SK-N-SH treated with all-trans-retinoic acid at 6 μM for 48 hours (cell line): Measurements from ENCODE around the gene SLC4A4.

Experiments
- BACH2 ChIP-seq: fragments of 250-450 bp; sonication (Bioruptor Pico); IDR thresholded peaks from 2 replicates; pipeline ENCODE4 v1.9.0; 2021; ENCODE audit warnings: mild to moderate bottlenecking, borderline replicate concordance
- ESRRG ChIP-seq: fragments of 250-450 bp; sonication (Bioruptor Pico); IDR thresholded peaks from 2 replicates; pipeline ENCODE4 v1.6.1; 2021; ENCODE audit warnings: mild to moderate bottlenecking
- GLIS3 ChIP-seq: fragments of 250-450 bp; sonication (Bioruptor Pico); IDR thresholded peaks from 2 replicates; pipeline ENCODE4 v1.5.0; 2020; ENCODE audit warnings: mild to moderate bottlenecking, moderate library complexity
- TOX ChIP-seq: fragments of 250-450 bp; sonication (Bioruptor Pico); IDR thresholded peaks from 2 replicates; pipeline ENCODE4 v1.8.0; 2021; ENCODE audit warnings: mild to moderate bottlenecking, moderate library complexity, borderline replicate concordance
- ZNF565 ChIP-seq: fragments of 450-650 bp; formaldehyde crosslinking; conservative IDR thresholded peaks from 2 replicates; pipeline ENCODE4 v1.5.0; 2020; ENCODE audit warnings: low read depth, mild to moderate bottlenecking, moderate library complexity
- ZNF8 ChIP-seq: fragments of 450-650 bp; formaldehyde crosslinking; IDR thresholded peaks from 2 replicates; pipeline ENCODE4 v1.5.0; 2020; ENCODE audit warnings: mild to moderate bottlenecking, moderate library complexity
- TF ChIP-seq, protein P1 (sequence below): fragments of 250-450 bp; sonication (Bioruptor Pico); IDR thresholded peaks from 2 replicates; pipeline ENCODE4 v1.5.1; 2021; ENCODE audit warnings: mild to moderate bottlenecking, moderate library complexity
- TF ChIP-seq, protein P2 (sequence below): fragments of 250-450 bp; sonication (Bioruptor Pico); IDR thresholded peaks from 2 replicates; pipeline ENCODE4 v1.5.1; 2020; ENCODE audit warnings: low read depth, mild to moderate bottlenecking, moderate library complexity

DNA sequence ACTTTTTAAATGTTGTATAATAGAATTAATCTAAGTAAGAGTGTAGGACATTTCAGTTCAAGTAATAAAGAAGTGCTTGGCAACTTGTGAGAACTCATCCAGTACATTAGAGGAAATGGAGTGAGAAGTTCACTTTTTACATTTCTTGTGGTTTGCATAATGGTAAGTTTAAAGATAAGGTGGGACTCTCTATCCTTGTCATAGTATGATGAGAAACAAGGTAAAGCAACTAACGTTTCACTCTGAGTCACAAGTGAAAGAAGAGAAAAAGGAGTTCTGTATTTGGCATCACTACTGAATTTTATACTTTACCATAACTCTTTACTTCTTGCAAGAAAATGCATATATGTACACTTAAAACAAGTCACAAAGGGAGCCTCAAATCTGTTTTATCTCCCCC is 219.4 kb downstream of the SLC4A4 start:
- no peak for TF ChIP-seq ZNF8
- TF ChIP-seq, protein P1, sequence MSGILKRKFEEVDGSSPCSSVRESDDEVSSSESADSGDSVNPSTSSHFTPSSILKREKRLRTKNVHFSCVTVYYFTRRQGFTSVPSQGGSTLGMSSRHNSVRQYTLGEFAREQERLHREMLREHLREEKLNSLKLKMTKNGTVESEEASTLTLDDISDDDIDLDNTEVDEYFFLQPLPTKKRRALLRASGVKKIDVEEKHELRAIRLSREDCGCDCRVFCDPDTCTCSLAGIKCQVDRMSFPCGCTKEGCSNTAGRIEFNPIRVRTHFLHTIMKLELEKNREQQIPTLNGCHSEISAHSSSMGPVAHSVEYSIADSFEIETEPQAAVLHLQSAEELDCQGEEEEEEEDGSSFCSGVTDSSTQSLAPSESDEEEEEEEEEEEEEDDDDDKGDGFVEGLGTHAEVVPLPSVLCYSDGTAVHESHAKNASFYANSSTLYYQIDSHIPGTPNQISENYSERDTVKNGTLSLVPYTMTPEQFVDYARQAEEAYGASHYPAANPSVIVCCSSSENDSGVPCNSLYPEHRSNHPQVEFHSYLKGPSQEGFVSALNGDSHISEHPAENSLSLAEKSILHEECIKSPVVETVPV (CRISPR knock-in tag): no peak
- TF ChIP-seq GLIS3: no peak
- no peak for TF ChIP-seq TOX
- no peak for TF ChIP-seq ESRRG
- TF ChIP-seq, protein P2, sequence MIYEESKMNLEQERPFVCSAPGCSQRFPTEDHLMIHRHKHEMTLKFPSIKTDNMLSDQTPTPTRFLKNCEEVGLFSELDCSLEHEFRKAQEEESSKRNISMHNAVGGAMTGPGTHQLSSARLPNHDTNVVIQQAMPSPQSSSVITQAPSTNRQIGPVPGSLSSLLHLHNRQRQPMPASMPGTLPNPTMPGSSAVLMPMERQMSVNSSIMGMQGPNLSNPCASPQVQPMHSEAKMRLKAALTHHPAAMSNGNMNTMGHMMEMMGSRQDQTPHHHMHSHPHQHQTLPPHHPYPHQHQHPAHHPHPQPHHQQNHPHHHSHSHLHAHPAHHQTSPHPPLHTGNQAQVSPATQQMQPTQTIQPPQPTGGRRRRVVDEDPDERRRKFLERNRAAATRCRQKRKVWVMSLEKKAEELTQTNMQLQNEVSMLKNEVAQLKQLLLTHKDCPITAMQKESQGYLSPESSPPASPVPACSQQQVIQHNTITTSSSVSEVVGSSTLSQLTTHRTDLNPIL: no peak
- no peak for TF ChIP-seq BACH2 (CRISPR knock-in tag)
- TF ChIP-seq ZNF565 (CRISPR knock-in tag): no peak
